NCI-H345 treated with DMSO at 0.1 percent for 48 hours (cell line): ENCODE results near the gene ADAMTSL3.

ENCODE experiments used
- DNase-seq: peaks from one replicate; lab custom pipeline; 2025; ENCODE audit not compliant: unreplicated experiment; lab: John Stamatoyannopoulos, UW

The ADAMTSL3 gene

DNA sequence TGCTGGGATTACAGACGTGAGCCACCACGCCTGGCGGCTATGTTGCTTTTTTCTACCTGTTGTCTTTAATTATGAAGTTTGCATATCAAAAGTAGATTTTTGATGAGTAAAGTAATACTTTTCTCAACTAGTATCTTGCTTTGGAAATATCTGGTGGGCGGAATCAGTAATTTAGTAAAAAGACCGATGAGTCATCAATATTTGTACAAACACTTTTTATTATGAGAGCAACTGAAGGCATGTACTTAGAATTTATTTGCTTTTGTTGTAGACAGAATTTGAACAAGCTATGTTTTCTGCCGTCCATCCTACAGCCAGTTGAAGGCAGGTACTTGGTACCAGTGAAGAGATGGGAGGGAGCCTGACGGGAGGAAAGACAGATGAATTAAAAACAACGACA lies 164.7 kb downstream of the ADAMTSL3 start:
- no peak for DNase-seq

DNA sequence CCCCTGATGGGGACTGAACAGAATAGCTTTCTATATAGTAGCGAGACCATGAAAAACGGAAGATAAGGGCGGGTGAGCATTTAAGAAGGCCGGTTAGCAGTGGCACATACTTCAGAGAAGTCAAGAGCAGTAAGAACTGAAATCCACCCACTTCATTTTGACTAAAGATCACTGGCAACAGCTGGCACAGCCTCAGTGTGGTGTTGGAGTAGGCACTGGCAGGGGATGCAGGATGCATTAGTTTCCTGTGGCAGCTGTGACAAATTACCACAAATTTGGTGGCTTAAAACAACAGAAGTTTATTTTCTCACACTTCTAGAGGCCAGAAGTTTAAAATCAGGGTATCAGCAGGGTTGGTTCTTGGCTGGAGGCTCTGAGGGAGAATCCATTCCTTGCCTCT lies 176.5 kb downstream of the ADAMTSL3 start:
- DNase-seq: no peak

- no peak for DNase-seq
Measured at GRCh38 chr15:83833569-83833968, 179.6 kb downstream of the ADAMTSL3 start.

- no peak for DNase-seq
Measured at GRCh38 chr15:83835479-83835878, 181.6 kb downstream of the ADAMTSL3 start.

DNA sequence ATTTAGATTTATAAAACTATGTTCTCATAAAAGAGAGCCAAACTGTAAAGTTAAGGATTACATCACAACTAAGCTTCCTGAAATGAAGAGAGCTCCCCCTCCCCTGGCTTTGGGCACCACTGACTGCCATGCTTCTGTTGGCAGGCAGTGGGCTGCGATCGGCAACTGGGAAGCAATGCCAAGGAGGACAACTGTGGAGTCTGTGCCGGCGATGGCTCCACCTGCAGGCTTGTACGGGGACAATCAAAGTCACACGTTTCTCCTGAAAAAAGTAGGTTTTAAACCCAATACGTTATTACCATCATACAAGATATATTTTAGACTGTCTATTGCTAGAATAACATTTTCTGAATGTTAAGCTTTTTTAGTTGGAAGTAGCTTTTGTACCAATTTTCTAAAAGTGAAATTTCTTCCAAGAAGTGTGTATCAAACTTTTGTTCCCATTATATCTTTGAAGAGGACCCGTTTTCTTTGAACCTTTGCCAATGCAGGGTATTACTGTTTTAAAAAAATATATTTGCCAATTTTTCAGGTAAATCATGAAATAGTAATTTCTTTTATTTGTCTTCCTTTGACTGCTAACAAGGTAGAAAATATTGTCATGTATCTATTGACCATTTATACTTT lies 184.1 kb downstream of the ADAMTSL3 start:
- DNase-seq: no peak

DNA sequence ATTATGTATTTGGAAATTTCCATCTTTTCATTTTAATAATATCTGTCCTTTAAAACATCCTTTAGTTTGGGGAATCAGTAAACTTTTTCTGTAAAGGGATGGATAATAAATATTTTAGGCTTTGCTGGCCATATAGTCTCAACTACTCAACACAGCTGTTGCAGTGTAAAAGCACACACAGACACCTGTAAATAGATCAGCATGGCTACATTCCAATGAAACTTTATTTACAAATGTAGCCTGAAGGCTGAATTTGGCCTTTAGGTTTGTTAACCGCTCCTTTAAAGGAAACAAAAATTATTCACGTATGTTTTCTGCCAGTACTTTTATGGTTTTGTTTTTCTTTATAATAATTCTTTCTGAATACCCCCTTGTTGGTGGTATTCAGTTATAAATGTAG lies 184.8 kb downstream of the ADAMTSL3 start:
- no peak for DNase-seq

DNA sequence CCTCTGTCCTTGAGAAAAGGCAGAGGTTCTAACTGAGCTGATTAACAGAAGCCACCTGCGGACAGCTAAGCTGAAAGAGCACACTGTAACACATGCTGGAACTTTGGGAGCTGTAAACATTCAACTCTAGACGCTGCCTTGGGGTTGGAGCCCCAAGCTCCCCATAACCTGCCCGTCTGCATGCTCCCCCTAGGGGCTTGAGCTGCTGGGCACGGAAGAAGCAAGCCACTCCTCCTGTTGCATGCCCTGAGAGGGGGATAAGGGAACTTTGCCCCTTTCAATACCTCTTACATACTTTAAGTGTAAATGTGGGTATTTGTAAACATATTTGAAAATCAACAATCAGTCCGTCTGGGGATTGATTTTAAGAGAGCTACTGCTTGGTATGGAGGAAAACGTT lies 188.4 kb downstream of the ADAMTSL3 start:
- DNase-seq: no peak

DNA sequence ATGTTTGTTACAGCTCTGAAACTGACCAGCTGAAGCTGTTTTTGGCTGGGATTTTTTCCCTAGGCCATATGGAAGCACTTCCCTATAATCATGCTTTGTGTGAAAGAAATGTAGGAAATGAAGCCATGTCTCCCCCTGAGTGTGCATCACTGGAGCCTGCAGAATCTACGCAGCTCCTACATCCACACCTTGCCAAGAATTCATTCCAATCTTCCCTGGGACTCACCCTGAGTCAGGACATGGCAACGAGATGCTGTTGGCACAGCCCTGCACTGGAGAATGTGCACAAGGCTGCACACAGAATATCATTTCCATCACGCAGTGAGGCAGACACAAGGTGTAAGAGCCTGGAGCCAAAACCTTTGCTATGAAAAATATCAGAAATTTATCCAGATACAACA lies 189.5 kb downstream of the ADAMTSL3 start:
- no peak for DNase-seq

GRCh38 chr15:83844742-83845141 lies 190.8 kb downstream of the ADAMTSL3 start:
- no peak for DNase-seq

DNA sequence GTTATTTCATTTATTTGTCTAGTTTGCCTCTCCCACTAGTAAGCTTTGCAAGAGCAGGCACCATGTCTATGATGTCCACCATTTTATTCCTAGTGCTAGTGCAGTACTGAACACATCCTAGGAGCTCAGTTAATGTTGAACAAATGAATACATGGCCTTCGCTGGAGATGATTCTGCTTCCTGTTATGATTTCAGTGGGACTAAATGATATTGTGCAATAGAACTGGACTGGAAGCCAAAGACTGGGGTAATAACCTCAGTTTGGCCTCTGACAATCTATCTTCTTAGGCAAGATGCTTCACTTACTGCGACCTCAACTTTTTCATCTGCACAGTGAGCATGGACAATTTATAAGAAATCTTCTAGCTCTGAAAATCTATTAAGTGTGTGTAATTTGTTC lies 191.3 kb downstream of the ADAMTSL3 start:
- DNase-seq: no peak

- no peak for DNase-seq
Measured at GRCh38 chr15:83846847-83847246, 192.9 kb downstream of the ADAMTSL3 start.

DNA sequence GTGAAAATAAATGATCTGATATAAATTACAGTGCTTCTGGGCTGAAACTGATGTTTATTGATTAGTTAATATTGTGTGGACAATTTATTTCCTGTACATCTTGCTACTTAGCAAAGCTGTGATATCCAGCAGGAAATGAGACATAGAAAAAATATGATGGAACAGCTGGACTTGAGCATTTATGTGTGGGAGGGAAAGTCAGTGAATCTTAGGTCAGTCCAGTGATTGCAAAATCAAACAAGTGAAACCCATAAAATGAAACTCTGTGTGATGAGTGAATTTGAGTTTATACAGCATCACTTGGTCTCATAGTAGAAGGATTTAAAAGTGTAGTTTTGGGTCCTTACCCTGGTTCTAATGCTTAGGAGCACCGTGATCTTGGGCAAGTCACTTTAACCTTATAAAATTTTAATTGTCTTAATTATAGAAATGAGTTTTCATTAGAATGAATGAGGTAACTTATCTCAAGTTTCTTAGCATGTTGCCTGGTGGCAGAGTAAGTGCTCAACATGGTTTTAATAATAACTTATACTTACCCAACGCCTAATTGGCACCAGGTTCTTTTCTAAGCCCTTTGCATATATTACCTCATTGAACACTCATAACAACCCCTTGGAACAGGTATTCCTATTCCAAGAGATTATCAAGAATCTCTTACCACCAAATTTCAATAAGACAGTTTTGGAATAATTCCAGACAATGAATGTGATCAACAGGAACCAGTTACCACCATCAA lies 194.6 kb downstream of the ADAMTSL3 start:
- no peak for DNase-seq

- no peak for DNase-seq
Measured at GRCh38 chr15:83850015-83850414, 196.1 kb downstream of the ADAMTSL3 start.

DNA sequence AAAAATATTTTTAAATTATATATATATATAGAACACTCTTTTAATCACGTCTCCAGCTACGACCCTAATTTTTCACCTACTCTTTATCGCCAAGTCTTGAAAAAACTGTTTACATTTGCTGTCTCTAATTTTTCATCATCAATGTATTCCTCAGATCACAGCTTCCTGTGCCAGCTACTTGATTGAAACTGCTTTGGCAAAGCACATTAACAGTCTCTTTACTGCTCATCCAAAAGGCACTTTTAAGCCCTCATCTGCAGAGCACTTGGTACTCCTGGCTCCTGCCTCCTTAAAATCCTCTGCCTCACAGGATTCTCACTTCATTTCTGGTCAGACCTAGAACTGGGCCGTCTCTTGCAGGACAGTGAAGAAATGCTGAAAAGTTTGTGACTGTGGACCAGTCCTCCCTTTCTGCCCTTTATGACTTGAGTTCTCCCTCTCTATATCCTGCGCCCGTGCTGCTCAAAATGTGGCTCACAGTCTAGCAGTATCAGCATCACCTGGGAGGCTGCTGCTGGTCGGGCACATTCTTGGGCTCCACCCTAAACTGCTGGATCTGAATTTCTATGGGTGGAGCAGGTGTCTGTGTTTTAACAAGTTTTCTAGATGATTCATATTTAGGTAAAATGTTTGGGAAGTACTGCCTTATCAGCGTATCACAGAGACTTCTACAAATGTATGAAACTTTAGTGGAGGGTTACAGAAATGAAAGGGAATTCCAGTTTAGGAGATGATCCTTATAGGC lies 196.8 kb downstream of the ADAMTSL3 start:
- DNase-seq: no peak

DNA sequence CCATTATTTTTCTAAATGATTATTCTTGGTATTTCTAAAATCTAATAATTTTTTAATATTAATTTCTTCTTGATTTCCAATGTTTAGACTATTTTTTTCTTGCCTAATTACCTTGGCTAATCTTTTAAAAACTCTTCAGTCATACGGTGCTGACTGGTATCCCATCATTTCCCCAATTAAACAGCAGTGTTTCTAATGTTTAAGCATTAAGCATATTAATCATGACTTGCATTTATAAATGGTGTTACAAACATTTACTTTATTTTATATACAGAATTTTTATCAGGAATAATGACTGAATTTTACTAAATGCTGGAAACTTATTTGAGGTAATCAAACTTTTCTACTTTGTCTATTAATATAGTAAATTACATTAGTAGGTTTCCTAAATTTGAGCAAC lies 199.3 kb downstream of the ADAMTSL3 start:
- DNase-seq: no peak

DNA sequence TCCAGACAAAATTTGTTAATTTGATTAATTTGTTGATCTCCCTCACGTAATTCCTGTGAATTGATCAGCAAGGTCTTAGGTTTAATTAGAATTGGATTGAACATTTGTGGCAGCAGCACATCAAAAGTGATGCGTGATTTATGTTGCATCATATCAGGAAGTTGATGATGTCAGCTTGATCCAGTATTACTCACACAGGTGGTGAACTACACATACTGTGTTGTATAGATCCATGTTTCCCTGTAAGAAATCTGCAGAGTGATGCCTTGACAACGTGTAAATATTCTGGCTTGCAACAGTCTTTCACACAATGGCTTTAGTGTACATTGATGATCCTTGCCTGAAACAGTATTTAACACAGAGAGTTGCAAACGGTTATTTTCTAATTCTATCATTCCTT lies 200.4 kb downstream of the ADAMTSL3 start:
- DNase-seq: no peak

GRCh38 chr15:83854950-83855707 lies 201.2 kb downstream of the ADAMTSL3 start:
- DNase-seq: no peak

- DNase-seq: no peak
Measured at GRCh38 chr15:83855956-83856355, 202.0 kb downstream of the ADAMTSL3 start.

- DNase-seq: no peak
Measured at GRCh38 chr15:83858820-83859505, 205.0 kb downstream of the ADAMTSL3 start.

- DNase-seq: no peak
Measured at GRCh38 chr15:83866692-83867091, 212.8 kb downstream of the ADAMTSL3 start.

DNA sequence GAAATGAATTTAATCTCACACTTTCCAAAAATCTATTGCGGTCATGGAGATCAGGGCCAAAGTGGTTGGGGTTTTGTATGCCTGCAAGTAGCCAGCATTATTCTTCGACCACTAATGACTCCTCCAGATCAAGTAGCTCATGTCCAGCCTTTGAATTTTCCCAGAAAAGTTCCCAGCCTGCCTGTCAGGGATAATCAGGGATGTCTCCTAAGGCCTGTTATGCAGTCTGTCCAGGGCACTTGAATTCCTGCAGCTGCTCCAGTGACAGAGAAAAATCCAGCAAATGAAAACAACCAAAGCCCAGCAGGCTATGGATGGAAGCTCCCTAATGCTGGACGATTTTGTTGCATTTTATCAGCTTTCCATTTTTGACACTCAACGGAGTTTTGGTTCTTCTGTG lies 215.4 kb downstream of the ADAMTSL3 start:
- DNase-seq: no peak
